Measurements from ENCODE around the gene TNS1.

DNA sequence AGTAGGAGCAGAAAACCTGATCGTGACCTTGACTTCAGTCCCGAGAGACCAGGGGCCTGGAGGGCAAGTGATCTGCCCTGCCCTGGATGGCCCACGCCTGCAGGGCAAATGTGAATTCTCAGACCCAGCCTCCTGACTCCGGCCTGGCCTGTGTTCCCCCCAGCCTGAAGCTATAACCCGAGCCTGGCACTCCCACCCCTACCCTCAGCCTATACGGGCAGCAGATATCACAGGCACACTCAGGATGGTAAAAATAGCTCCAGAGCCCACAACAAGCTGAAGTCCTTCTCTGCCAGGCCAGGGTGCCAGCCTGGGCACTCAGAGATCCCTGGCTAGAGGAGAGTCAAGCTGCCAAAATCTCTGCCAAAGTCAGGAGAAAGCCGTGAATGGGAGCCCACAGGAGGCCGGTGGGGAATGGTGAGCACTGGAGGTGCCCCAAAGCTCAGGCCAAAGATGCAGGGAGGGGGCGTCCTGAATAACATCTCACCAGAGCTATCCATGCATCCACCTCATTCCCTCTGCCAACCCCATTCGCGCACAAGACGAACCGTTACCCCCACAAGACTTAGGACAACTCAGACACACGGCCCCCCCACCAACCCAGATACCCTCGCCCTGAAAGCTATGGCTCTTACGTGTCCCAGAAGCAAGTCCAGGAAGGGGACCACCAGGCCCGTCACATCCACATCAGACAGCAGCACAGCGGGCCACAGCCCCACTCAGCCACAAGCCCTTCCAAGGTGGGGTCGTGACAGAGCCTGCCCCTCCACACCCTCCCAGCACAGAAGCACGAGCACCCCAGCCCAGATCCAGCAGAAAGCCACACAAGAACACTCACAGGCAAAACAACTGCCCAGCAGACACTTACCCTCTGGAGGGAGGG, 144.9 kb downstream of the TNS1 start:
- TF ChIP-seq FOXK2 (IDR thresholded peaks at IDR 0.05) (no peak), TARDBP (IDR thresholded peaks at IDR 0.05) (no peak), PKNOX1 (IDR thresholded peaks at IDR 0.05) (no peak), HDGF (IDR thresholded peaks at IDR 0.05; ENCODE audit: borderline replicate concordance) (no peak), L3MBTL2 (conservative IDR thresholded peaks at IDR 0.05) (no peak)

Measured in HEK293T (cell line).